Fibroblast of lung (primary cell): ENCODE measurements around the gene SEL1L2. TPM values are rescaled to one million over a fixed set of nuclear protein-coding genes. Genes with fewer than 3 reads are reported as not detected.

Experiments
- DNase-seq, 2 donors: peaks; one replicate each; pipeline versions ENCODE4 v3.0.0 to v3.0.0-alpha.2; 2010; ENCODE audit warnings: low read depth in 2 of 2
- H2AFZ ChIP-seq: 2 replicates; pipeline ENCODE4 v1.5.1; 2012; ENCODE audit warnings: low read length, control low read depth, inconsistent platforms
- H3K27ac ChIP-seq: 2 replicates; pipeline ENCODE4 v1.5.1; 2011; ENCODE audit warnings: low read length, control low read depth; ENCODE audit not compliant: insufficient read depth
- H3K27me3 ChIP-seq: 2 replicates; pipeline ENCODE4 v1.5.1; 2011; ENCODE audit warnings: mild to moderate bottlenecking, low read length; ENCODE audit not compliant: control insufficient read depth, insufficient read depth
- H3K36me3 ChIP-seq: 2 replicates; pipeline ENCODE4 v1.5.1; 2011; ENCODE audit warnings: low read length; ENCODE audit not compliant: control insufficient read depth, insufficient read depth
- H3K4me1 ChIP-seq: 2 replicates; pipeline ENCODE4 v1.5.1; 2011; ENCODE audit warnings: low read length; ENCODE audit not compliant: control insufficient read depth, insufficient read depth; ENCODE audit errors: extremely low read depth
- H3K4me2 ChIP-seq: 2 replicates; pipeline ENCODE4 v1.5.1; 2011; ENCODE audit warnings: low read length, control low read depth; ENCODE audit not compliant: insufficient read depth; ENCODE audit errors: extremely low read depth
- H3K4me3 ChIP-seq, 4 experiments: fragments of 200-600 bp in 1 of 4; sonication (generic) in 1 of 4; replicated peaks in 1 of 4; 2 replicates each; pipeline ENCODE4 v1.5.1; 2011 to 2016; ENCODE audit warnings: low read length in 4 of 4, low read depth in 3 of 4, mild to moderate bottlenecking in 3 of 4, control low read depth in 2 of 4, inconsistent platforms in 1 of 4, mixed read lengths in 1 of 4; ENCODE audit not compliant: insufficient read depth in 1 of 4; ENCODE audit errors: control extremely low read depth in 1 of 4
- H3K79me2 ChIP-seq: 2 replicates; pipeline ENCODE4 v1.5.1; 2012; ENCODE audit warnings: mild to moderate bottlenecking, low read length, inconsistent platforms; ENCODE audit not compliant: control insufficient read depth, insufficient read depth
- H3K9ac ChIP-seq: 2 replicates; pipeline ENCODE4 v1.5.1; 2011; ENCODE audit warnings: mild to moderate bottlenecking, low read length, control low read depth; ENCODE audit not compliant: insufficient read depth
- H3K9me3 ChIP-seq: 2 replicates; pipeline ENCODE4 v1.5.1; 2012; ENCODE audit warnings: low read depth, low read length; ENCODE audit not compliant: control insufficient read depth, insufficient read depth
- H4K20me1 ChIP-seq: 2 replicates; pipeline ENCODE4 v1.5.1; 2011; ENCODE audit warnings: low read length; ENCODE audit not compliant: control insufficient read depth, insufficient read depth; ENCODE audit errors: extremely low read depth
- CTCF ChIP-seq, 2 donors: IDR thresholded peaks in 1 of 2; conservative IDR thresholded peaks in 1 of 2; 1 replicate in 1 of 2; 2 replicates in 1 of 2; pipeline ENCODE4 v1.5.1; 2011 to 2012; ENCODE audit warnings: low read length in 2 of 2, control low read depth in 1 of 2, inconsistent platforms in 1 of 2, low read depth in 1 of 2, mild to moderate bottlenecking in 1 of 2
- EZH2 ChIP-seq: IDR thresholded peaks from 2 replicates; pipeline ENCODE4 v1.5.1; 2012; ENCODE audit warnings: low read length, control low read depth, mild to moderate bottlenecking; ENCODE audit errors: missing control alignments
- polyA plus RNA-seq, 2 donors: library from polyadenylated mRNA; depleted of rRNA in 1 of 2; stranded (reverse) in 1 of 2; unstranded in 1 of 2; fragments of >200 nt; gene quantifications; 2 replicates each; pipeline ENCODE4 v1.2.1, GENCODE V29; 2011 to 2012; ENCODE audit warnings: missing spikeins in 1 of 2
- total RNA-seq: library from RNA; depleted of rRNA; stranded (reverse); fragments of >200 nt; gene quantifications from 2 replicates; pipeline ENCODE4 v1.2.1, GENCODE V29; 2014

Gene SEL1L2
- total and polyA plus RNA-seq, 2 donors (not counting 1 experiment from before 2014, with no cell fraction given), result not detected

DNA sequence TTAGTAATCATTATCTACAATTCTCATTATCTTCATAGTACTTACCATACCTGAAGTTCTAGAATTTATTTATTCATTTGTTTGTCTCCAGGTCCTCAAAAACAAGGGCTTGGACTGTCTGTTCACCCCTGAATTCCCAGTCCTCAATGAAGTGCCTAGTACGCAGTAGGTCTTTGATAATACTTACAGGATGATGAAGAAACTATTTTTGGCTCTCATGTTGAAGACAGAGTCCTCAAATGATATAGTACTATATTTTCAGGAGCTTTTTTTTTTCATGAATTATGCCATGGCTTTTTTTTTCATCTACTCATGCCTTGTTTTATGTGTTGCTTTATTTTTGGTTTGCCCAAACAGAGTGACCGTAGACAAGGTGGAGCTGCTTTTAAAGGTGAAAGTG lies 139.1 kb downstream of the SEL1L2 start:
- Histone ChIP-seq H3K36me3 (no peaks in the 10 kb centered on the region), H3K4me2 (no peak overlapping the region), H3K27ac (no peak overlapping the region), H3K9ac (no peak overlapping the region), H3K4me1 (no peaks in the 10 kb centered on the region), H4K20me1 (no peaks in the 10 kb centered on the region), H3K79me2 (no peaks in the 10 kb centered on the region), H3K9me3 (no peaks in the 10 kb centered on the region), H3K4me3 (no peak overlapping the region), H2AFZ (no peak overlapping the region), H3K27me3 (no peaks in the 10 kb centered on the region)
- no peak for DNase-seq
- TF ChIP-seq EZH2, result no peak

- DNase-seq, result no peak
- Histone ChIP-seq H3K4me2 (no peak overlapping the region), H2AFZ (no peak overlapping the region), H3K79me2 (no peaks in the 10 kb centered on the region), H3K4me1 (no peaks in the 10 kb centered on the region), H3K9ac (no peak overlapping the region), H4K20me1 (no peaks in the 10 kb centered on the region), H3K27ac (no peak overlapping the region), H3K4me3 (no peak overlapping the region), H3K36me3 (no peaks in the 10 kb centered on the region), H3K27me3 (no peaks in the 10 kb centered on the region), H3K9me3 (no peaks in the 10 kb centered on the region)
- TF ChIP-seq EZH2 (no peak), CTCF (conservative IDR thresholded peaks at IDR 0.05 in 1 of 2, IDR thresholded peaks at IDR 0.05 in 1 of 2; ENCODE audit: low read depth in 1 of 2, low read length in 2 of 2) (no peak)
Observed at GRCh38 chr20:13844296-13844695, 146.1 kb downstream of the SEL1L2 start.

DNA sequence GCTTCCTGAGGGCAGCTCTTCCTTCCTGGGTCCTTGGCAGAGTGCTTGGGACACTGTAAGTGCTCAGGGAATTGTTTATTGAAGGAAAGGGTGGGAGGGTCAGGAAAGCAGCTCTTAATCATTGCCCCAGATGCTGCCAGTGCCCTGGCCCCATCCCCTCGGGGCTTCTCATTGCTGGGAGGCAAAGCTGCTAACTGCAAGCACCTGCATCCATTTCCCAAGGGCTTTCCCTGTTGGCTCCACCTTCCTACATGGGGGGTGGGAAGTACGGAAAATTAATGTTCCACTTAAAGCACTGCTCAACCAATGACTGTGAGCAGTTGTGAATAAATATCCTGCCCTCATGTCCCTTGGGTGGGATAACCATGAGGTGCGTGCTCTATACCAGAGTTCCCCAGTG lies 149.2 kb downstream of the SEL1L2 start:
- no peaks in the 10 kb centered on the region for H3K36me3 ChIP-seq
- TF ChIP-seq CTCF (conservative IDR thresholded peaks at IDR 0.05 in 1 of 2, IDR thresholded peaks at IDR 0.05 in 1 of 2; ENCODE audit: low read depth in 1 of 2, low read length in 2 of 2) (no peak), EZH2 (no peak)
- no peaks in the 10 kb centered on the region for H3K79me2 ChIP-seq
- no peak overlapping the region for H2AFZ ChIP-seq
- no peak overlapping the region for H3K9ac ChIP-seq
- no peak for DNase-seq
- no peak overlapping the region for H3K4me2 ChIP-seq
- H3K4me1 ChIP-seq, result no peaks in the 10 kb centered on the region
- no peaks in the 10 kb centered on the region for H4K20me1 ChIP-seq
- no peak overlapping the region for H3K4me3 ChIP-seq
- no peaks in the 10 kb centered on the region for H3K27me3 ChIP-seq
- no peak overlapping the region for H3K27ac ChIP-seq
- no peaks in the 10 kb centered on the region for H3K9me3 ChIP-seq
